Testis (tissue), 3 donors: ENCODE results near the gene RPTOR. TPM values are rescaled to one million over a fixed set of nuclear protein-coding genes. Genes with fewer than 3 reads are reported as not detected.

ENCODE experiments used
- DNase-seq: peaks from one replicate; pipeline ENCODE4 v3.0.0-alpha.2; 2019
- H3K27ac ChIP-seq, 2 donors: fragments of 200-600 bp; sonication (generic); one replicate each; pipeline ENCODE4 v1.5.1; 2019
- H3K27me3 ChIP-seq: fragments of 200-600 bp; sonication (generic); one replicate; pipeline ENCODE4 v1.5.1; 2019
- H3K36me3 ChIP-seq: fragments of 200-600 bp; sonication (generic); one replicate; pipeline ENCODE4 v1.5.1; 2017; ENCODE audit warnings: low read depth; ENCODE audit errors: missing control alignments
- H3K4me1 ChIP-seq: fragments of 200-600 bp; sonication (generic); one replicate; pipeline ENCODE4 v1.5.1; 2019
- H3K4me3 ChIP-seq, 2 donors: fragments of 200-600 bp; sonication (generic); one replicate each; pipeline ENCODE4 v1.5.1; 2017 to 2019
- H3K9me3 ChIP-seq: fragments of 200-600 bp; sonication (generic); one replicate; pipeline ENCODE4 v1.5.1; 2017
- POLR2A ChIP-seq: fragments of 450-650 bp; IDR thresholded peaks from one replicate; pipeline ENCODE4 v1.6.1; 2017; ENCODE audit warnings: antibody characterized with exemption, mild to moderate bottlenecking, moderate library complexity
- WGBS, 2 donors: methylation state at CpG; one replicate each; pipeline ENCODE4 v1.1.5; 2018; 5-methylcytosine and 5-hydroxymethylcytosine counted together
- intact Hi-C: fragments of 100-400 bp; cut with DNase I; formaldehyde crosslinking; loops from one replicate; pipeline ENCODE4 v1.15.1; 2023; ENCODE audit warnings: low total_unique reads
- polyA plus RNA-seq: library from polyadenylated mRNA; stranded (reverse); fragments of 350-450 nt; fragmentation: Illumina TruSeq; extraction: RNeasy Lipid Tissue Mini Kit (QIAGEN cat#74804); gene quantifications from one replicate; pipeline ENCODE4 v1.2.3, GENCODE V29; 2014; ENCODE audit warnings: low read depth, low replicate concordance; ENCODE audit not compliant: insufficient read depth
- total RNA-seq, 2 donors: library from RNA; depleted of rRNA; stranded (reverse); fragments of >200 nt; gene quantifications; one replicate each; pipeline ENCODE4 v1.2.3, GENCODE V29; 2016
- TF ChIP-seq, protein P1 (sequence below), 3 experiments: fragments of 450-650 bp in 2 of 3; fragments of 200-600 bp in 1 of 3; sonication (generic) in 1 of 3; IDR thresholded peaks; one replicate each; pipeline ENCODE4 v1.5.1; 2016 to 2019; ENCODE audit warnings: antibody characterized with exemption in 3 of 3, mild to moderate bottlenecking in 2 of 3, moderate library complexity in 1 of 3

Gene RPTOR
- total and polyA plus RNA-seq, 3 donors from 2014 or later: 21.8 to 68.3 (median 56.6) TPM

DNA sequence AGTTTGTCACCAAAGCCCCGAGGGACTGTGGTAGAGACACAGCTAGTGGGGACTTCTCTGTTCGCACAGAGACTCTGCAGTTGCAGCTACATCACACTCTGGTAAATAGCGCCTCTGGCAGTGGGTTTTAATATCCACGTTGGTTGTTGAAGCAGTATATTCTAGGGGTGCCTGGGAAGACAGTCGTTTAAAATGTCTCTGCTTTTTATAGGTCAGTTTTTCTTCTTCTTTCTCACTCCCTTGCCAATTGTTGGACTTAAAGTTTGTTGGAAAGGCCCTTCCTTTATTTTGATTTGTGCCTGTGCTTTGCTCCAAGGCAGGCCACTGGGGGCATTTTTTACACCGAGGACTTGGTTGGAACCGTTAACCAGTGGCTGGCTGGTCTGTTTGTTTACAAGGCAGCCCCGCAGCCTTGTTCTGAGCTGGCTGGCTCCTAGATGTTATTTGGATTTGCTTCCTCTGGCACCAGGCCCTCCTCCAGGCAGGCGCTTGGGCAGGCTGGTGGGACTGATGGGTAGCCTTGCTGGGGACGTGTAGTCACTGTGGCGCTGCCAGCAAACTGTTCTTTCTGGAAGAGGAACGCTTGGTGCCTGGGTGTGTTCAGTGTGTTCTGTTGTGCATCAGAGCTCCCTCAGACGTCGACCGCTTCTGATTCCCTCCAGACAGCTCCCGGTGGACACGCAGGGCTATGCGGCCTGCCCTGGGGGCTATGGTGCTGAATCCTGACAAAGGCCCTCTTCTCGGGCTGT lies 228.8 kb downstream of the RPTOR start:
- Histone ChIP-seq H3K4me1 (no peaks in the 10 kb centered on the region), H3K27me3 (no peaks in the 10 kb centered on the region), H3K9me3 (no peaks in the 10 kb centered on the region), H3K27ac (peak overlapping the region in 1 of 2 donors; percentile 53), H3K4me3 (no peak overlapping the region), H3K36me3 (no peaks in the 10 kb centered on the region)
- WGBS, 2 donors: 53 to 69% methylated on average over 15 to 19 of the region's 19 CpGs
- intact Hi-C loops: no loop called here
- no peak for TF ChIP-seq POLR2A
- DNase-seq: peak; percentile 45

GRCh38 chr17:80774146-80774545 lies 229.5 kb downstream of the RPTOR start:
- no peak overlapping the region for H3K4me3 ChIP-seq
- TF ChIP-seq POLR2A: no peak
- TF ChIP-seq, protein P1, sequence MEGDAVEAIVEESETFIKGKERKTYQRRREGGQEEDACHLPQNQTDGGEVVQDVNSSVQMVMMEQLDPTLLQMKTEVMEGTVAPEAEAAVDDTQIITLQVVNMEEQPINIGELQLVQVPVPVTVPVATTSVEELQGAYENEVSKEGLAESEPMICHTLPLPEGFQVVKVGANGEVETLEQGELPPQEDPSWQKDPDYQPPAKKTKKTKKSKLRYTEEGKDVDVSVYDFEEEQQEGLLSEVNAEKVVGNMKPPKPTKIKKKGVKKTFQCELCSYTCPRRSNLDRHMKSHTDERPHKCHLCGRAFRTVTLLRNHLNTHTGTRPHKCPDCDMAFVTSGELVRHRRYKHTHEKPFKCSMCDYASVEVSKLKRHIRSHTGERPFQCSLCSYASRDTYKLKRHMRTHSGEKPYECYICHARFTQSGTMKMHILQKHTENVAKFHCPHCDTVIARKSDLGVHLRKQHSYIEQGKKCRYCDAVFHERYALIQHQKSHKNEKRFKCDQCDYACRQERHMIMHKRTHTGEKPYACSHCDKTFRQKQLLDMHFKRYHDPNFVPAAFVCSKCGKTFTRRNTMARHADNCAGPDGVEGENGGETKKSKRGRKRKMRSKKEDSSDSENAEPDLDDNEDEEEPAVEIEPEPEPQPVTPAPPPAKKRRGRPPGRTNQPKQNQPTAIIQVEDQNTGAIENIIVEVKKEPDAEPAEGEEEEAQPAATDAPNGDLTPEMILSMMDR (IDR thresholded peaks at IDR 0.05): no peak
- no peaks in the 10 kb centered on the region for H3K9me3 ChIP-seq
- intact Hi-C loops: no loop called here
- H3K27ac ChIP-seq: peak overlapping the region in 1 of 2 donors; percentile 53
- no peaks in the 10 kb centered on the region for H3K27me3 ChIP-seq
- no peak for DNase-seq
- WGBS, 2 donors: 96% methylated on average over 20 of the region's 20 CpGs
- no peaks in the 10 kb centered on the region for H3K36me3 ChIP-seq
- no peaks in the 10 kb centered on the region for H3K4me1 ChIP-seq

DNA sequence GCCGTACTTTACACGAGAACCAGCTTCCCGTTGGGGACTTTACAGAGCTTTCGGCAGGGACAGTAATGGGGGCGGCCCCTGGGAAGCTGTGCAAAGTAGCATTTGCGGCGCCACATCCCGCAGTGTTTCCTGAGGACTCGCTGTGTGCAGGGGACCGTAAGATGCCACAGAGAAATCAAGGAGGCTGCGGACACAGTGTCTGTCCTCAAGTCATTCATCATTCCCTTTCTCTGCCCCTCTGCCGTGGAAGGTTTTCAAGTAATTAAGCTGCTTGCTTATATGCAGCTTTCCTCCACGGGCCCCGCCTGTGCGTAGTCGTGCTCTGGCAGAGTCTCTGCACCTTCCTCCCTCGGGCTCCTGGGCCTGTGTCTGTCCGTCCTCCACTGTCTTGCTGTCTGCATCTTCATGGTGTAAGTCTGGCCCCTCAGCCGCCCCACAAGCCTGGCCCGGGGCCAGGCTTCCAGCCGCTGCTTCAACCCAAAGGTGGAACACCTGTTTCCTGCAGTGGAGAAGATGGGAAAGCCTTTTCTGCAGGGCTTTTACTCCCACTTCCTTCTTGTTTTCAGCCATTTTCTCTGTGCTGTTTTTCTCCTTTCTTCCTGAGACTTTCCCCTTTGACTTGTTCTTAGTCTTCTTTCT lies 230.1 kb downstream of the RPTOR start:
- WGBS, 2 donors: 83 to 92% methylated on average over 20 to 21 of the region's 21 CpGs
- no peaks in the 10 kb centered on the region for H3K36me3 ChIP-seq
- H3K4me3 ChIP-seq: no peak overlapping the region
- no peaks in the 10 kb centered on the region for H3K27me3 ChIP-seq
- H3K9me3 ChIP-seq: no peaks in the 10 kb centered on the region
- H3K4me1 ChIP-seq: no peaks in the 10 kb centered on the region
- intact Hi-C loops: no loop called here
- DNase-seq: no peak
- H3K27ac ChIP-seq: no peak overlapping the region
- no peak for TF ChIP-seq POLR2A
- TF ChIP-seq, protein P1 (IDR thresholded peaks at IDR 0.05): no peak

DNA sequence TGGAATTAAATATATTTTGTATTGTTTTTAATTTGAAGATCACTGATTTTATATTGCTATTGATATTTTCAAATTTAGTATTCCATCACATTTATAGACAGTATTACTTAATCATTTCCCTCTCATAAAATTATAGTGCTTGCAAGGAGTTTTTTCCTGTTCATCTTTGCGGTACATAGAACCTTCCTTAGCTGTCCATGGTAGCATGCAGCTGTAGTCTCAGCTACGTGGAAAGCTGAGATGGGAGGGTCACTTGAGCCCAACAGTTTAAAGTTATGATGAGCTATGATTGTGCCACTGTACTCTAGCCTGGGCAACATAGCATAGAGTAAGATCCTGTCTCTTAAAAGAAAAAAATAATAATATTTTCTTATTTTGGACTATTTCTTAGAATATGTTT lies 231.2 kb downstream of the RPTOR start:
- TF ChIP-seq POLR2A: no peak
- Histone ChIP-seq H3K4me1 (no peaks in the 10 kb centered on the region), H3K27me3 (no peaks in the 10 kb centered on the region), H3K36me3 (no peaks in the 10 kb centered on the region), H3K9me3 (no peaks in the 10 kb centered on the region), H3K27ac (no peak overlapping the region), H3K4me3 (no peak overlapping the region)
- WGBS, 2 donors: 95 to 97% methylated on average over 2 of the region's 2 CpGs
- no peak for DNase-seq
- intact Hi-C loops: no loop called here

- Histone ChIP-seq H3K4me3 (no peak overlapping the region), H3K9me3 (no peaks in the 10 kb centered on the region), H3K27me3 (no peaks in the 10 kb centered on the region), H3K27ac (no peak overlapping the region), H3K4me1 (peaks cover under 1% of the 10 kb centered on the region), H3K36me3 (no peaks in the 10 kb centered on the region)
- TF ChIP-seq POLR2A: no peak
- TF ChIP-seq, protein P1 (IDR thresholded peaks at IDR 0.05): no peak
- DNase-seq: no peak
- intact Hi-C loops: no loop called here
- 92% methylated on average over 6 of the region's 6 CpGs for WGBS, 2 donors
Measured at GRCh38 chr17:80777274-80777673, 232.6 kb downstream of the RPTOR start.
